Measurements from ENCODE around the gene COX5B. TPM values are rescaled to one million over a fixed set of nuclear protein-coding genes. Genes with fewer than 3 reads are reported as not detected.

Gene COX5B
- total and polyA plus RNA-seq, 9 of the 15 experiments (the other 6 are each of a cell fraction or from before 2014, with no cell fraction given) = 154 to 1,424 (median 487) TPM

DNA sequence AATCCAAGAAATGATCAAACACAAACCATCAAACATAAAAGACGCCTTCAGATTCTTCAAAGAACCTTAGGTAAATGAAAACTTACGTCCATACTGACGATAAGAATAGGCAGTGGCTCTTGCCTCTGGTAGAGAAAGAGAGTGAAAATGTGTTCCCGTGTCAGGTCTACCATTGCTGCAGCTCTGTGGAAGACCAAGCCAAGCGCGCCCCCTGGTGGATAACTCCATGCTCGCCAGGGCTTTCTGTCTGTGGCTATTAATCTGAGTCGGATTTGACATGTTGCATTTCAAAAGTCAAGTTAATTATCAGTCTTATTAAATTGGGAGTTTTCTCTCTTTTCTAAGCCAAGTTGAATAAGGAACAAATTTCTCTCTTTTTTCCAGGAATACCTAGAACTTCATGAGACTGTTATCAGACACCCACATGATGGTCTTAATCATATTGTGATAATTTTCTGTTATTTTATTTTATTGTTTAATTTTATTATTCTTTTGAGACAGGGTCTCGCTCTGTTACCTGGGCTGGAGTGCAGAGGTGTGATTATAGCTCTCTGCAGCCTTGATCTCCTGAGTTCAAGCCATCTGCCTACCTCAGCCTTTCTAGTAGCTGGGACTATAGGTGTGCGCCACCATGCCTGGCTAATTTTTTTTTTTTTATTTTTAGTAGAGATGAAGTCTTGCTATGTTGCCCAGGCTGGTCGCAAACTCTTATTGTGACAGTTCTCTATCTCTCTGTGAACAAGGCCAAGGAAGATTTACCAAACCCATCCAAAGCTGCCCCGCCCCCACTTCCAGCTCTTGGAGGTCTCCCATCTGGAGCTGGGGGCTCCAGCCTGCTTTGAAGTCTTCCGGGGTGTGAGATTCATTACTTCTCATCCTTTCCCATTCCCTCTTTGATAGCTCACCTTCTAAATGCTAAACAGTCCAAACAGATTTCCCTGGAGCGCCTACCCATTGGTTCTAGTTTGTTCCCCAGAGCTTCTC lies 51.7 kb downstream of the COX5B start:
- H2AFZ ChIP-seq (ENCODE audit: low read depth, low read length) = peak overlapping the region; percentile 70
- H3K4me2 ChIP-seq (ENCODE audit: insufficient read depth, low read length) = no peak overlapping the region
- POLR2A ChIA-PET = interaction anchor here (0.7 to 4.4 kb wide), 3 partner anchors 33 to 1185 kb away, joined by 5 to 17 read pairs (median 8); partner anchors contain the start of gene ACTR1B
- in situ Hi-C loops (cut with MboI) = no loop called here
- H3K79me2 ChIP-seq (ENCODE audit: control insufficient read depth, insufficient read depth, low read length) = no peaks in the 10 kb centered on the region
- no peak overlapping the region for H3K27ac ChIP-seq (ENCODE audit: extremely low read depth, low read depth, low read length)
- DNase-seq (ENCODE audit: extremely low read depth in 1 of 4, low spot score in 3 of 4) = peak; percentile 77 to 92 (median 81)
- H3K9me3 ChIP-seq (replicated peaks; ENCODE audit: control insufficient read depth, insufficient read depth, low read depth, low read length) = no peaks in the 10 kb centered on the region
- no peak overlapping the region for H3K4me3 ChIP-seq
- H3K36me3 ChIP-seq (ENCODE audit: control insufficient read depth, insufficient read depth, low read length) = no peaks in the 10 kb centered on the region
- no TSS peak for BruUV-seq (replicated peaks)
- peaks cover 0 to 6% of the 10 kb centered on the region in 2 experiments; a peak in 2 of 5 replicates for H3K4me1 ChIP-seq (replicated peaks in 1 of 2; ENCODE audit: control insufficient read depth in 2 of 2, insufficient read depth in 2 of 2, low read length in 2 of 2)
- 18% methylated on average over 14 of the region's 14 CpGs for WGBS (ENCODE audit: insufficient coverage, low coverage, missing lambda C conversion rate)
- no peaks in the 10 kb centered on the region for H3K27me3 ChIP-seq (ENCODE audit: control insufficient read depth in 2 of 2, insufficient read depth in 2 of 2, low read length in 2 of 2)
- H4K20me1 ChIP-seq (replicated peaks; ENCODE audit: control insufficient read depth, insufficient read depth, low read length) = no peaks in the 10 kb centered on the region
- H3K9ac ChIP-seq (ENCODE audit: insufficient read depth in 1 of 2, low read depth in 2 of 2, low read length in 2 of 2) = no peak overlapping the region; a peak in 1 of 4 replicates
- FAIRE-seq = peak; percentile 93
- no peaks in the 10 kb centered on the region for H3K9me1 ChIP-seq (ENCODE audit: control insufficient read depth, insufficient read depth, low read length)
- CTCF ChIA-PET (ENCODE audit: low intra/inter-chr PET ratio) = interaction anchor here (0.6 to 7.4 kb wide), 6 partner anchors 34 to 1793 kb away, joined by 3 to 198 read pairs (median 4); partner anchors contain the start of genes ACTR1B and ANKRD36B
- intact Hi-C loops (cut with micrococcal nuclease) = loop anchor here (1.0 kb wide), 2 partner anchors 33 to 107 kb away; partner anchors contain the start of gene ACTR1B
- ATAC-seq = peak; percentile 93
- no peak for TF ChIP-seq ATF1 (CRISPR knock-in tag; IDR thresholded peaks at IDR 0.05)
- TF ChIP-seq ATF1 (tag; IDR thresholded peaks at IDR 0.05) = no peak
- no peak for TF ChIP-seq TAF7 (tag; IDR thresholded peaks at IDR 0.05)
- peak; percentile 86 for TF ChIP-seq MEIS2 (IDR thresholded peaks at IDR 0.05; ENCODE audit: partially characterized antibody)
- no peak for TF ChIP-seq FOXP1 (CRISPR knock-in tag; IDR thresholded peaks at IDR 0.05)
- TF ChIP-seq RAD21 (CRISPR knock-in tag; conservative IDR thresholded peaks at IDR 0.05 in 1 of 2, IDR thresholded peaks at IDR 0.05 in 1 of 2) = peak; percentile 100
- TF ChIP-seq SMAD4 (CRISPR knock-in tag; conservative IDR thresholded peaks at IDR 0.05) = peak; percentile 54; the same call in 1 of the 2 replicates
- TF ChIP-seq, protein P1, sequence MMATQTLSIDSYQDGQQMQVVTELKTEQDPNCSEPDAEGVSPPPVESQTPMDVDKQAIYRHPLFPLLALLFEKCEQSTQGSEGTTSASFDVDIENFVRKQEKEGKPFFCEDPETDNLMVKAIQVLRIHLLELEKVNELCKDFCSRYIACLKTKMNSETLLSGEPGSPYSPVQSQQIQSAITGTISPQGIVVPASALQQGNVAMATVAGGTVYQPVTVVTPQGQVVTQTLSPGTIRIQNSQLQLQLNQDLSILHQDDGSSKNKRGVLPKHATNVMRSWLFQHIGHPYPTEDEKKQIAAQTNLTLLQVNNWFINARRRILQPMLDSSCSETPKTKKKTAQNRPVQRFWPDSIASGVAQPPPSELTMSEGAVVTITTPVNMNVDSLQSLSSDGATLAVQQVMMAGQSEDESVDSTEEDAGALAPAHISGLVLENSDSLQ (IDR thresholded peaks at IDR 0.05) = peak; percentile 59
- TF ChIP-seq, protein P2, sequence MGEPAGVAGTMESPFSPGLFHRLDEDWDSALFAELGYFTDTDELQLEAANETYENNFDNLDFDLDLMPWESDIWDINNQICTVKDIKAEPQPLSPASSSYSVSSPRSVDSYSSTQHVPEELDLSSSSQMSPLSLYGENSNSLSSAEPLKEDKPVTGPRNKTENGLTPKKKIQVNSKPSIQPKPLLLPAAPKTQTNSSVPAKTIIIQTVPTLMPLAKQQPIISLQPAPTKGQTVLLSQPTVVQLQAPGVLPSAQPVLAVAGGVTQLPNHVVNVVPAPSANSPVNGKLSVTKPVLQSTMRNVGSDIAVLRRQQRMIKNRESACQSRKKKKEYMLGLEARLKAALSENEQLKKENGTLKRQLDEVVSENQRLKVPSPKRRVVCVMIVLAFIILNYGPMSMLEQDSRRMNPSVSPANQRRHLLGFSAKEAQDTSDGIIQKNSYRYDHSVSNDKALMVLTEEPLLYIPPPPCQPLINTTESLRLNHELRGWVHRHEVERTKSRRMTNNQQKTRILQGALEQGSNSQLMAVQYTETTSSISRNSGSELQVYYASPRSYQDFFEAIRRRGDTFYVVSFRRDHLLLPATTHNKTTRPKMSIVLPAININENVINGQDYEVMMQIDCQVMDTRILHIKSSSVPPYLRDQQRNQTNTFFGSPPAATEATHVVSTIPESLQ (CRISPR knock-in tag; IDR thresholded peaks at IDR 0.05) = 0 out of 2 replicates have a peak, but pooled peaks have one; percentile 48

All from K562 (cell line).